Stimulated activated CD4-positive, alpha-beta T cell treated with anti-CD3 and anti-CD28 coated beads, Interleukin-4, amount 100 ng/mL, for 24 hours (primary cell): ENCODE data around the gene EIF4E3.

Experiments used
- DNase-seq: peaks from one replicate; pipeline ENCODE4 v3.0.0-alpha.2; 2020

The EIF4E3 gene

GRCh38 chr3:71725271-71725991 is at the start of gene EIF4E3:
EIF4E3 (minus strand) TSS chr3:71725402; CDS start chr3:71725367, 35 bp downstream.
- DNase-seq: peak; percentile 29

- DNase-seq: no peak
Observed at GRCh38 chr3:71771884-71772283, 46.7 kb upstream of the EIF4E3 start.

GRCh38 chr3:71771126-71771525 is 45.9 kb upstream of the EIF4E3 start:
- DNase-seq: no peak

- no peak for DNase-seq
Observed at GRCh38 chr3:71763426-71763825, 38.2 kb upstream of the EIF4E3 start.

- DNase-seq: no peak
Observed at GRCh38 chr3:71760140-71760539, 34.9 kb upstream of the EIF4E3 start.

GRCh38 chr3:71759401-71759800 is 34.2 kb upstream of the EIF4E3 start:
- DNase-seq: no peak

GRCh38 chr3:71758091-71758490 is 32.9 kb upstream of the EIF4E3 start:
- DNase-seq: no peak

- no peak for DNase-seq
Observed at GRCh38 chr3:71754610-71755253, 29.5 kb upstream of the EIF4E3 start.

- no peak for DNase-seq
Observed at GRCh38 chr3:71753701-71754609, 28.8 kb upstream of the EIF4E3 start, which contains the start of gene GPR27. GPR27 (plus strand) TSS chr3:71753855; CDS start chr3:71754050, 195 bp downstream.

GRCh38 chr3:71752831-71753700 is 27.9 kb upstream of the EIF4E3 start:
- no peak for DNase-seq

- DNase-seq: no peak
Observed at GRCh38 chr3:71751602-71752001, 26.4 kb upstream of the EIF4E3 start.

GRCh38 chr3:71744738-71745137 is 19.5 kb upstream of the EIF4E3 start:
- DNase-seq: no peak

- DNase-seq: no peak
Observed at GRCh38 chr3:71742621-71743020, 17.4 kb upstream of the EIF4E3 start.

- DNase-seq: no peak
Observed at GRCh38 chr3:71734881-71735280, 9.7 kb upstream of the EIF4E3 start.

- DNase-seq: no peak
Observed at GRCh38 chr3:71733319-71733718, 8.1 kb upstream of the EIF4E3 start.

- no peak for DNase-seq
Observed at GRCh38 chr3:71732637-71733036, 7.4 kb upstream of the EIF4E3 start.

GRCh38 chr3:71728632-71729342 is 3.6 kb upstream of the EIF4E3 start:
- no peak for DNase-seq

GRCh38 chr3:71726146-71726545 is 944 bp upstream of the EIF4E3 start:
- DNase-seq: peak; percentile 46

- DNase-seq: peak; percentile 33
Observed at GRCh38 chr3:71724584-71725270, 475 bp downstream of the EIF4E3 start.

GRCh38 chr3:71724171-71724453 is 1.1 kb downstream of the EIF4E3 start:
- no peak for DNase-seq

GRCh38 chr3:71723452-71724170 is 1.6 kb downstream of the EIF4E3 start:
- peak; percentile 65 for DNase-seq
